SK-N-SH (cell line): ENCODE results near the gene TMEM209. TPM values are rescaled to one million over a fixed set of nuclear protein-coding genes. Genes with fewer than 3 reads are reported as not detected.

Source experiments
- CTCF ChIA-PET: fragments of 300-600, 350-600 bp; formaldehyde crosslinking; extraction: SDS; loops from one replicate; lab custom pipeline; 2021; lab: Yijun Ruan, JAX
- POLR2A ChIA-PET: fragments of 350-600 bp; sonication (Branson Sonifier 250); formaldehyde crosslinking; extraction: SDS; loops from one replicate; lab custom pipeline; 2020; ENCODE audit warnings: antibody characterized with exemption, inconsistent platforms; lab: Yijun Ruan, JAX
- DNase-seq: peaks from one replicate; pipeline ENCODE4 v3.0.0; 2012
- H2AFZ ChIP-seq: fragments of 200-600 bp; sonication (generic); 2 replicates; pipeline ENCODE4 v1.8.1; 2016; ENCODE audit warnings: antibody characterized with exemption, mild to moderate bottlenecking, low read depth
- H3F3A ChIP-seq: fragments of 200-600 bp; sonication (generic); replicated peaks from 2 replicates; pipeline ENCODE3; 2016; ENCODE audit warnings: antibody characterized with exemption, mild to moderate bottlenecking; ENCODE audit not compliant: insufficient read depth
- H3K27ac ChIP-seq, 2 experiments: fragments of 200-500 bp in 1 of 2; fragments of 200-600 bp in 1 of 2; sonication (Bioruptor generic) in 1 of 2; sonication (generic), shearing (Covaris generic) in 1 of 2; 2 replicates each; pipeline versions ENCODE4 v1.5.1 to v1.6.1; 2014 to 2016; ENCODE audit warnings: low read depth in 2 of 2, inconsistent platforms in 1 of 2, low read length in 1 of 2, mild to moderate bottlenecking in 1 of 2, mixed read lengths in 1 of 2
- H3K27me3 ChIP-seq: fragments of 200-600 bp; sonication (generic), shearing (Covaris generic); 2 replicates; pipeline ENCODE4 v1.6.1; 2016; ENCODE audit warnings: mixed run types; ENCODE audit not compliant: insufficient read depth
- H3K36me3 ChIP-seq, 2 experiments: fragments of 200-500 bp in 1 of 2; fragments of 200-600 bp in 1 of 2; sonication (Bioruptor generic) in 1 of 2; sonication (generic) in 1 of 2; replicated peaks in 1 of 2; 2 replicates each; pipeline versions ENCODE3 to v1.5.1; 2014 to 2016; ENCODE audit warnings: low read length in 1 of 2, mild to moderate bottlenecking in 1 of 2; ENCODE audit not compliant: insufficient read depth in 2 of 2, control insufficient read depth in 1 of 2
- H3K4me1 ChIP-seq, 2 experiments: fragments of 200-500 bp in 1 of 2; fragments of 200-600 bp in 1 of 2; sonication (Bioruptor generic) in 1 of 2; sonication (generic), shearing (Covaris generic) in 1 of 2; 2 replicates each; pipeline versions ENCODE4 v1.5.1 to v1.6.1; 2014 to 2016; ENCODE audit warnings: low read depth in 1 of 2, low read length in 1 of 2, mixed run types in 1 of 2; ENCODE audit not compliant: insufficient read depth in 2 of 2, control insufficient read depth in 1 of 2
- H3K4me2 ChIP-seq: fragments of 200-600 bp; sonication (generic), shearing (Covaris generic); 2 replicates; pipeline ENCODE4 v1.6.1; 2017; ENCODE audit warnings: mixed run types
- H3K4me3 ChIP-seq, 2 experiments: fragments of 200-500 bp in 1 of 2; fragments of 200-600 bp in 1 of 2; sonication (Bioruptor generic) in 1 of 2; sonication (generic), shearing (Covaris generic) in 1 of 2; 2 replicates each; pipeline versions ENCODE4 v1.5.1 to v1.8.1; 2014 to 2016; ENCODE audit warnings: low read depth in 2 of 2, inconsistent platforms in 1 of 2, low read length in 1 of 2, mild to moderate bottlenecking in 1 of 2, mixed read lengths in 1 of 2, moderate library complexity in 1 of 2
- H3K79me2 ChIP-seq: fragments of 200-600 bp; sonication (generic); 2 replicates; pipeline ENCODE4 v1.8.1; 2017; ENCODE audit warnings: mild to moderate bottlenecking; ENCODE audit not compliant: insufficient read depth
- H3K9ac ChIP-seq: fragments of 200-600 bp; sonication (generic); 2 replicates; pipeline ENCODE4 v1.6.1; 2017; ENCODE audit warnings: mixed run types
- H3K9me2 ChIP-seq: fragments of 200-600 bp; sonication (generic); 2 replicates; pipeline ENCODE4 v1.6.1; 2017; ENCODE audit warnings: mixed run types
- H3K9me3 ChIP-seq: fragments of 200-600 bp; sonication (generic); 2 replicates; pipeline ENCODE4 v1.6.1; 2017; ENCODE audit warnings: mixed run types, mild to moderate bottlenecking, moderate library complexity
- H4K20me1 ChIP-seq: fragments of 200-600 bp; sonication (generic); 2 replicates; pipeline ENCODE4 v1.6.1; 2017; ENCODE audit warnings: mild to moderate bottlenecking, mixed run types; ENCODE audit not compliant: insufficient read depth
- CHD2 ChIP-seq: fragments of 150-350 bp; IDR thresholded peaks from 2 replicates; pipeline ENCODE4 v1.6.1; 2018; ENCODE audit warnings: low read length; ENCODE audit not compliant: partially characterized antibody
- ELF1 ChIP-seq: IDR thresholded peaks from 2 replicates; pipeline ENCODE4 v1.4.0; 2012
- EP300 ChIP-seq, 2 experiments: IDR thresholded peaks; 2 replicates each; pipeline versions ENCODE4 v1.4.0 to v1.6.1; 2012; ENCODE audit warnings: borderline replicate concordance in 1 of 2, low read depth in 1 of 2, low read length in 1 of 2
- IRF3 ChIP-seq: fragments of 150-350 bp; IDR thresholded peaks from 2 replicates; pipeline ENCODE4 v1.6.1; 2016; ENCODE audit warnings: mild to moderate bottlenecking, low read depth, low read length
- JUND ChIP-seq: IDR thresholded peaks from 2 replicates; pipeline ENCODE4 v1.4.0; 2012
- MEF2A ChIP-seq: IDR thresholded peaks from 2 replicates; pipeline ENCODE4 v1.4.0; 2012; ENCODE audit warnings: low read depth, borderline replicate concordance
- MXI1 ChIP-seq: IDR thresholded peaks from 2 replicates; pipeline ENCODE4 v1.6.1; 2012; ENCODE audit warnings: mild to moderate bottlenecking, low read depth, low read length, improper control_type of control experiment
- NFIC ChIP-seq: IDR thresholded peaks from 2 replicates; pipeline ENCODE4 v1.4.0; 2012; ENCODE audit warnings: borderline replicate concordance
- NRF1 ChIP-seq: IDR thresholded peaks from 2 replicates; pipeline ENCODE4 v1.6.1; 2012; ENCODE audit warnings: low read depth, mild to moderate bottlenecking, low read length
- PBX3 ChIP-seq: IDR thresholded peaks from 2 replicates; pipeline ENCODE4; 2012
- RAD21 ChIP-seq: IDR thresholded peaks from 2 replicates; pipeline ENCODE4 v1.6.1; 2012; ENCODE audit warnings: mild to moderate bottlenecking, low read length
- RFX5 ChIP-seq: IDR thresholded peaks from 2 replicates; pipeline ENCODE4 v1.6.1; 2012; ENCODE audit warnings: mild to moderate bottlenecking, improper control_type of control experiment, low read length
- TCF12 ChIP-seq: IDR thresholded peaks from 2 replicates; pipeline ENCODE4 v1.4.0; 2012
- TEAD4 ChIP-seq: IDR thresholded peaks from 2 replicates; pipeline ENCODE4 v1.4.0; 2012; ENCODE audit warnings: mild to moderate bottlenecking, borderline replicate concordance; ENCODE audit not compliant: insufficient read depth
- ZBTB33 ChIP-seq: IDR thresholded peaks from 2 replicates; pipeline ENCODE4 v1.4.0; 2012; ENCODE audit warnings: low read depth, borderline replicate concordance
- WGBS: methylation state at CpG from one replicate; pipeline ENCODE4 v1.1.6; 2017; ENCODE audit warnings: low lambda C conversion rate; 5-methylcytosine and 5-hydroxymethylcytosine counted together
- polyA plus RNA-seq, 3 experiments: library from polyadenylated mRNA; depleted of rRNA; stranded (reverse); fragments of >200 nt; gene quantifications; 2 replicates each; pipeline ENCODE4 v1.2.3, GENCODE V29; 2012
- TF ChIP-seq, protein P1 (sequence below): IDR thresholded peaks from 2 replicates; pipeline ENCODE4 v1.6.1; 2012; ENCODE audit warnings: mild to moderate bottlenecking, low read depth, low read length, moderate library complexity

The TMEM209 gene
- polyA plus RNA-seq, 1 of the 3 experiments (the other 2 are of a cell fraction), result 14.9 TPM

DNA sequence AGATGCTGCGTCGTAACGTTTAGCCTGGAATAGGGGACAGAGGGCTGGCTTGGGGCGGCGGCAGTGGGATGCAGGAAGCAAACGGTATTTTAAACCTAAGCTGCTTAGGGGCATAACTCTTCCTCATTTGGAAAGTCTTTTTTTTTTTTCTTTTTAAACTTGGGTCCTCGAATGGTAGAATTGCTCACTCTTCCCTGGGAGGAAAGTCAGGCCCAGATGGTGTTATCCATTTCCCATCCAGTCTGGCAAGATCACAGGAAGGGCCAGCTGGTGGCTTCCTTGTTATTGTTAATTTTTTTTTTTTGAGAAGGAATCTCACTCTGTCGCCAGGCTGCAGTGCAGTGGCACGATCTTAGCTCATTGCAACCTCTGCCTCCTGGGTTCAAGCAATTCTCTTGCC lies 56.6 kb downstream of the TMEM209 start:
- Histone ChIP-seq H3K4me2 (no peak overlapping the region), H2AFZ (no peak overlapping the region), H3K27ac (no peak overlapping the region), H3K9ac (no peak overlapping the region), H3K27me3 (no peaks in the 10 kb centered on the region), H3K4me1 (peaks cover 4 to 5% of the 10 kb centered on the region in 2 experiments; a peak in 2 of 4 replicates), H3F3A (peaks cover 14% of the 10 kb centered on the region), H4K20me1 (no peaks in the 10 kb centered on the region), H3K4me3 (no peak overlapping the region), H3K9me2 (no peaks in the 10 kb centered on the region), H3K79me2 (no peaks in the 10 kb centered on the region), H3K36me3 (no peaks in the 10 kb centered on the region), H3K9me3 (no peaks in the 10 kb centered on the region)
- WGBS, result 93% methylated on average over 9 of the region's 9 CpGs
- CTCF ChIA-PET, result interaction anchor here (1.1 kb wide), 1 partner anchor 76 kb away, joined by 3 read pairs; no protein-coding TSS in a partner anchor
- TF ChIP-seq MXI1 (no peak), NRF1 (no peak), RAD21 (no peak), ELF1 (no peak), RFX5 (no peak), IRF3 (no peak), EP300 (IDR thresholded peaks at IDR 0.05; ENCODE audit: borderline replicate concordance in 1 of 2, low read depth in 1 of 2, low read length in 1 of 2) (no peak), CHD2 (no peak), JUND (no peak), PBX3 (no peak), TCF12 (no peak), ZBTB33 (no peak), NFIC (no peak), TEAD4 (no peak), MEF2A (no peak)
- TF ChIP-seq, protein P1, sequence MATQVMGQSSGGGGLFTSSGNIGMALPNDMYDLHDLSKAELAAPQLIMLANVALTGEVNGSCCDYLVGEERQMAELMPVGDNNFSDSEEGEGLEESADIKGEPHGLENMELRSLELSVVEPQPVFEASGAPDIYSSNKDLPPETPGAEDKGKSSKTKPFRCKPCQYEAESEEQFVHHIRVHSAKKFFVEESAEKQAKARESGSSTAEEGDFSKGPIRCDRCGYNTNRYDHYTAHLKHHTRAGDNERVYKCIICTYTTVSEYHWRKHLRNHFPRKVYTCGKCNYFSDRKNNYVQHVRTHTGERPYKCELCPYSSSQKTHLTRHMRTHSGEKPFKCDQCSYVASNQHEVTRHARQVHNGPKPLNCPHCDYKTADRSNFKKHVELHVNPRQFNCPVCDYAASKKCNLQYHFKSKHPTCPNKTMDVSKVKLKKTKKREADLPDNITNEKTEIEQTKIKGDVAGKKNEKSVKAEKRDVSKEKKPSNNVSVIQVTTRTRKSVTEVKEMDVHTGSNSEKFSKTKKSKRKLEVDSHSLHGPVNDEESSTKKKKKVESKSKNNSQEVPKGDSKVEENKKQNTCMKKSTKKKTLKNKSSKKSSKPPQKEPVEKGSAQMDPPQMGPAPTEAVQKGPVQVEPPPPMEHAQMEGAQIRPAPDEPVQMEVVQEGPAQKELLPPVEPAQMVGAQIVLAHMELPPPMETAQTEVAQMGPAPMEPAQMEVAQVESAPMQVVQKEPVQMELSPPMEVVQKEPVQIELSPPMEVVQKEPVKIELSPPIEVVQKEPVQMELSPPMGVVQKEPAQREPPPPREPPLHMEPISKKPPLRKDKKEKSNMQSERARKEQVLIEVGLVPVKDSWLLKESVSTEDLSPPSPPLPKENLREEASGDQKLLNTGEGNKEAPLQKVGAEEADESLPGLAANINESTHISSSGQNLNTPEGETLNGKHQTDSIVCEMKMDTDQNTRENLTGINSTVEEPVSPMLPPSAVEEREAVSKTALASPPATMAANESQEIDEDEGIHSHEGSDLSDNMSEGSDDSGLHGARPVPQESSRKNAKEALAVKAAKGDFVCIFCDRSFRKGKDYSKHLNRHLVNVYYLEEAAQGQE, result no peak
- no peak for DNase-seq
- POLR2A ChIA-PET, result no interaction called here
